ENCODE measurements around the gene ASH1L.

DNA sequence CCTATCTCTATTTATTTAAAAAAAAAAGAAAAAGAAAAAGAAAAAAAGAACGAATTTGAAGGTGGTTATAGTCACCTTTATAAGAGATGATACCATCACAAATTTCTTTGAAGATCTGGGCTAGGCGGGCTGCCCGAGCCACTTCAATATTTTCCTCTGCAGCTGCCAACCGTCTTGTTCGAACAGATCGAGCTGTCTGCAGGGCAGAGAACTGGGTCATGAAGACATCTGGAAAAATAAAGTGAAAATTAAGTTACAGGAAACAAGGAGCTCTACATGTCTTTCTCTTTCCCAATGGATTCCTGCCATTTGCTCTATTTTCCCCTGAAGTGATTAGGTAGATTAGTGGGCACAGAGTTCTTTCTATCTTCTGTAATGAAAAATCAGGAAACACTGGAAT lies 210.0 kb downstream of the ASH1L start:
- TF ChIP-seq, protein P1, sequence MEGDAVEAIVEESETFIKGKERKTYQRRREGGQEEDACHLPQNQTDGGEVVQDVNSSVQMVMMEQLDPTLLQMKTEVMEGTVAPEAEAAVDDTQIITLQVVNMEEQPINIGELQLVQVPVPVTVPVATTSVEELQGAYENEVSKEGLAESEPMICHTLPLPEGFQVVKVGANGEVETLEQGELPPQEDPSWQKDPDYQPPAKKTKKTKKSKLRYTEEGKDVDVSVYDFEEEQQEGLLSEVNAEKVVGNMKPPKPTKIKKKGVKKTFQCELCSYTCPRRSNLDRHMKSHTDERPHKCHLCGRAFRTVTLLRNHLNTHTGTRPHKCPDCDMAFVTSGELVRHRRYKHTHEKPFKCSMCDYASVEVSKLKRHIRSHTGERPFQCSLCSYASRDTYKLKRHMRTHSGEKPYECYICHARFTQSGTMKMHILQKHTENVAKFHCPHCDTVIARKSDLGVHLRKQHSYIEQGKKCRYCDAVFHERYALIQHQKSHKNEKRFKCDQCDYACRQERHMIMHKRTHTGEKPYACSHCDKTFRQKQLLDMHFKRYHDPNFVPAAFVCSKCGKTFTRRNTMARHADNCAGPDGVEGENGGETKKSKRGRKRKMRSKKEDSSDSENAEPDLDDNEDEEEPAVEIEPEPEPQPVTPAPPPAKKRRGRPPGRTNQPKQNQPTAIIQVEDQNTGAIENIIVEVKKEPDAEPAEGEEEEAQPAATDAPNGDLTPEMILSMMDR (IDR thresholded peaks at IDR 0.05), result no peak
- TF ChIP-seq POLR2AphosphoS5 (IDR thresholded peaks at IDR 0.05) (no peak), POLR2A (IDR thresholded peaks at IDR 0.05) (no peak), EP300 (IDR thresholded peaks at IDR 0.05) (no peak)
